Measurements from ENCODE around the gene HEPH. TPM values are rescaled to one million over a fixed set of nuclear protein-coding genes. Genes with fewer than 3 reads are reported as not detected.

Gene HEPH
- total RNA-seq, 4 donors from 2014 or later: 0.49 to 7.0 (median 4.4) TPM

GRCh38 chrX:66233209-66233608 is 69.2 kb downstream of the HEPH start:
- TF ChIP-seq CTCF (IDR thresholded peaks at IDR 0.05; ENCODE audit: low read depth): no peak

- TF ChIP-seq CTCF (IDR thresholded peaks at IDR 0.05; ENCODE audit: low read depth): no peak
These were observed 91.4 kb downstream of the HEPH start for GRCh38 chrX:66255359-66255967.

GRCh38 chrX:66262807-66263206 is 98.8 kb downstream of the HEPH start:
- no peak for TF ChIP-seq CTCF (IDR thresholded peaks at IDR 0.05; ENCODE audit: low read depth)

Other genes with a start within 250 kb of the HEPH start
- 100 to 1,000 TPM; 202 to 793 (median 487) TPM for gene VSIG4, start 124.2 kb upstream of the HEPH start, total RNA-seq